ENCODE measurements around the gene TNFSF13.

Gene TNFSF13

GRCh38 chr17:7553356-7553755, 5.2 kb upstream of the TNFSF13 start:
- H3K9me3 ChIP-seq (ENCODE audit: control insufficient read depth in 2 of 2, low read length in 2 of 2) = no peaks in the 10 kb centered on the region
- H3K4me3 ChIP-seq (ENCODE audit: low read length in 2 of 2) = no peak overlapping the region
- H3K36me3 ChIP-seq (ENCODE audit: control insufficient read depth in 2 of 2, insufficient read depth in 2 of 2, low read length in 2 of 2) = peaks cover 2 to 14% of the 10 kb centered on the region in 2 donors
- H3K9ac ChIP-seq (ENCODE audit: low read length in 2 of 2) = no peak overlapping the region
- no peaks in the 10 kb centered on the region for H3K27me3 ChIP-seq (ENCODE audit: control insufficient read depth in 1 of 2, insufficient read depth in 2 of 2, low read length in 2 of 2)
- H3K27ac ChIP-seq (ENCODE audit: low read length) = no peak overlapping the region
- peaks cover 30% of the 10 kb centered on the region for H3K4me1 ChIP-seq (ENCODE audit: control insufficient read depth, insufficient read depth, low read length)

- Histone ChIP-seq H3K36me3 (ENCODE audit: control insufficient read depth in 2 of 2, insufficient read depth in 2 of 2, low read length in 2 of 2) (peaks cover 2 to 14% of the 10 kb centered on the region in 2 donors), H3K4me1 (ENCODE audit: control insufficient read depth, insufficient read depth, low read length) (peaks cover 34% of the 10 kb centered on the region), H3K27me3 (ENCODE audit: control insufficient read depth in 1 of 2, insufficient read depth in 2 of 2, low read length in 2 of 2) (no peaks in the 10 kb centered on the region), H3K27ac (ENCODE audit: low read length) (no peak overlapping the region), H3K4me3 (ENCODE audit: low read length in 2 of 2) (no peak overlapping the region), H3K9ac (ENCODE audit: low read length in 2 of 2) (no peak overlapping the region), H3K9me3 (ENCODE audit: control insufficient read depth in 2 of 2, low read length in 2 of 2) (no peaks in the 10 kb centered on the region)
These were observed 3.1 kb upstream of the TNFSF13 start for GRCh38 chr17:7555320-7555948.

- peak overlapping the region; percentile 99 for H3K27ac ChIP-seq (ENCODE audit: low read length)
- H3K4me1 ChIP-seq (ENCODE audit: control insufficient read depth, insufficient read depth, low read length) = peaks cover 44% of the 10 kb centered on the region
- H3K9me3 ChIP-seq (ENCODE audit: control insufficient read depth in 2 of 2, low read length in 2 of 2) = no peaks in the 10 kb centered on the region
- H3K9ac ChIP-seq (ENCODE audit: low read length in 2 of 2) = no peak overlapping the region
- H3K36me3 ChIP-seq (ENCODE audit: control insufficient read depth in 2 of 2, insufficient read depth in 2 of 2, low read length in 2 of 2) = peaks cover 0 to 6% of the 10 kb centered on the region in 2 donors
- H3K4me3 ChIP-seq (ENCODE audit: low read length in 2 of 2) = no peak overlapping the region
- no peaks in the 10 kb centered on the region for H3K27me3 ChIP-seq (ENCODE audit: control insufficient read depth in 1 of 2, insufficient read depth in 2 of 2, low read length in 2 of 2)
These were observed 1.9 kb upstream of the TNFSF13 start for GRCh38 chr17:7556627-7557026.

- peaks cover 45% of the 10 kb centered on the region for H3K4me1 ChIP-seq (ENCODE audit: control insufficient read depth, insufficient read depth, low read length)
- H3K27ac ChIP-seq (ENCODE audit: low read length) = peak overlapping the region; percentile 99
- no peaks in the 10 kb centered on the region for H3K9me3 ChIP-seq (ENCODE audit: control insufficient read depth in 2 of 2, low read length in 2 of 2)
- H3K36me3 ChIP-seq (ENCODE audit: control insufficient read depth in 2 of 2, insufficient read depth in 2 of 2, low read length in 2 of 2) = peaks cover 0 to 6% of the 10 kb centered on the region in 2 donors
- H3K4me3 ChIP-seq (ENCODE audit: low read length in 2 of 2) = peak overlapping the region in 1 of 2 donors; percentile 88
- H3K27me3 ChIP-seq (ENCODE audit: control insufficient read depth in 1 of 2, insufficient read depth in 2 of 2, low read length in 2 of 2) = no peaks in the 10 kb centered on the region
- H3K9ac ChIP-seq (ENCODE audit: low read length in 2 of 2) = peak overlapping the region; percentile 42 to 86
These were observed 1.3 kb upstream of the TNFSF13 start for GRCh38 chr17:7557147-7557764.

- peak overlapping the region; percentile 81 to 86 for H3K9ac ChIP-seq (ENCODE audit: low read length in 2 of 2)
- peak overlapping the region; percentile 44 to 88 for H3K4me3 ChIP-seq (ENCODE audit: low read length in 2 of 2)
- H3K36me3 ChIP-seq (ENCODE audit: control insufficient read depth in 2 of 2, insufficient read depth in 2 of 2, low read length in 2 of 2) = peaks cover 0 to 6% of the 10 kb centered on the region in 2 donors
- H3K9me3 ChIP-seq (ENCODE audit: control insufficient read depth in 2 of 2, low read length in 2 of 2) = no peaks in the 10 kb centered on the region
- H3K27me3 ChIP-seq (ENCODE audit: control insufficient read depth in 1 of 2, insufficient read depth in 2 of 2, low read length in 2 of 2) = no peaks in the 10 kb centered on the region
- peak overlapping the region; percentile 99 for H3K27ac ChIP-seq (ENCODE audit: low read length)
- peaks cover 52% of the 10 kb centered on the region for H3K4me1 ChIP-seq (ENCODE audit: control insufficient read depth, insufficient read depth, low read length)
These were observed 591 bp upstream of the TNFSF13 start for GRCh38 chr17:7557775-7558543.

GRCh38 chr17:7559320-7560171, 996 bp downstream of the TNFSF13 start:
- Histone ChIP-seq H3K27me3 (ENCODE audit: control insufficient read depth in 1 of 2, insufficient read depth in 2 of 2, low read length in 2 of 2) (no peaks in the 10 kb centered on the region), H3K4me1 (ENCODE audit: control insufficient read depth, insufficient read depth, low read length) (peaks cover 67% of the 10 kb centered on the region), H3K36me3 (ENCODE audit: control insufficient read depth in 2 of 2, insufficient read depth in 2 of 2, low read length in 2 of 2) (peaks cover 4% of the 10 kb centered on the region in 2 donors), H3K4me3 (ENCODE audit: low read length in 2 of 2) (peak overlapping the region; percentile 78 to 88), H3K27ac (ENCODE audit: low read length) (peak overlapping the region; percentile 99), H3K9ac (ENCODE audit: low read length in 2 of 2) (peak overlapping the region; percentile 81 to 86), H3K9me3 (ENCODE audit: control insufficient read depth in 2 of 2, low read length in 2 of 2) (no peaks in the 10 kb centered on the region)

- Histone ChIP-seq H3K27me3 (ENCODE audit: control insufficient read depth in 1 of 2, insufficient read depth in 2 of 2, low read length in 2 of 2) (no peaks in the 10 kb centered on the region), H3K36me3 (ENCODE audit: control insufficient read depth in 2 of 2, insufficient read depth in 2 of 2, low read length in 2 of 2) (peaks cover 12 to 13% of the 10 kb centered on the region in 2 donors), H3K4me3 (ENCODE audit: low read length in 2 of 2) (peak overlapping the region; percentile 78 to 88), H3K9ac (ENCODE audit: low read length in 2 of 2) (peak overlapping the region; percentile 72 to 86), H3K9me3 (ENCODE audit: control insufficient read depth in 2 of 2, low read length in 2 of 2) (no peaks in the 10 kb centered on the region), H3K27ac (ENCODE audit: low read length) (peak overlapping the region; percentile 99), H3K4me1 (ENCODE audit: control insufficient read depth, insufficient read depth, low read length) (peaks cover 72% of the 10 kb centered on the region)
These were observed 1.9 kb downstream of the TNFSF13 start for GRCh38 chr17:7560172-7561027.

- H3K27me3 ChIP-seq (ENCODE audit: control insufficient read depth in 1 of 2, insufficient read depth in 2 of 2, low read length in 2 of 2) = no peaks in the 10 kb centered on the region
- no peaks in the 10 kb centered on the region for H3K9me3 ChIP-seq (ENCODE audit: control insufficient read depth in 2 of 2, low read length in 2 of 2)
- H3K4me3 ChIP-seq (ENCODE audit: low read length in 2 of 2) = peak overlapping the region; percentile 78 to 88
- peak overlapping the region; percentile 99 for H3K27ac ChIP-seq (ENCODE audit: low read length)
- H3K9ac ChIP-seq (ENCODE audit: low read length in 2 of 2) = peak overlapping the region; percentile 79 to 86
- H3K36me3 ChIP-seq (ENCODE audit: control insufficient read depth in 2 of 2, insufficient read depth in 2 of 2, low read length in 2 of 2) = peaks cover 14 to 17% of the 10 kb centered on the region in 2 donors
- H3K4me1 ChIP-seq (ENCODE audit: control insufficient read depth, insufficient read depth, low read length) = peaks cover 72% of the 10 kb centered on the region
These were observed 2.6 kb downstream of the TNFSF13 start for GRCh38 chr17:7561028-7561575.

- no peaks in the 10 kb centered on the region for H3K27me3 ChIP-seq (ENCODE audit: control insufficient read depth in 1 of 2, insufficient read depth in 2 of 2, low read length in 2 of 2)
- peak within 1 kb of the TSS; percentile 89 to 90 for H3K9ac ChIP-seq (ENCODE audit: low read length in 2 of 2)
- H3K4me3 ChIP-seq (ENCODE audit: low read length in 2 of 2) = peak within 1 kb of the TSS; percentile 83 to 88
- peaks cover 72% of the 10 kb centered on the region for H3K4me1 ChIP-seq (ENCODE audit: control insufficient read depth, insufficient read depth, low read length)
- no peaks in the 10 kb centered on the region for H3K9me3 ChIP-seq (ENCODE audit: control insufficient read depth in 2 of 2, low read length in 2 of 2)
- peak within 1 kb of the TSS; percentile 99 for H3K27ac ChIP-seq (ENCODE audit: low read length)
- peaks cover 15 to 18% of the 10 kb centered on the region in 2 donors for H3K36me3 ChIP-seq (ENCODE audit: control insufficient read depth in 2 of 2, insufficient read depth in 2 of 2, low read length in 2 of 2)
These were observed 3.1 kb downstream of the TNFSF13 start, which contains the start of gene SENP3 for GRCh38 chr17:7561589-7562207. SENP3 (plus strand) TSS chr17:7561919; CDS start chr17:7563077, 1,158 bp downstream.
